RPMI7951 (cell line): ENCODE results near the gene PARL. TPM values are rescaled to one million over a fixed set of nuclear protein-coding genes. Genes with fewer than 3 reads are reported as not detected.
"Not testable (repeated sequence)": the region's sequence is repeated elsewhere in the genome, so short reads cannot be mapped to it uniquely, and the experiment has no call there.

ENCODE experiments used
- DNase-seq: peaks from one replicate; pipeline ENCODE4 v3.0.0-alpha.2; 2012; ENCODE audit warnings: low read depth
- total RNA-seq: library from RNA; depleted of rRNA; stranded (reverse); fragments of >200 nt; shearing (Covaris generic); gene quantifications from 2 replicates; pipeline ENCODE4 v1.2.3, GENCODE V29; 2014; rRNA removed

The PARL gene
- total RNA-seq, 1 experiment from 2014 or later: 39.9 TPM

- no peak for DNase-seq
Measured at GRCh38 chr3:183790700-183791099, 94.0 kb downstream of the PARL start.

- DNase-seq: no peak
Measured at GRCh38 chr3:183789826-183790225, 94.9 kb downstream of the PARL start.

GRCh38 chr3:183784503-183784902 is 100.2 kb downstream of the PARL start:
- not testable (repeated sequence) for DNase-seq

- no peak for DNase-seq
Measured at GRCh38 chr3:183782576-183783276, 102.0 kb downstream of the PARL start.

GRCh38 chr3:183781246-183781645 is 103.4 kb downstream of the PARL start:
- no peak for DNase-seq

- DNase-seq: no peak
Measured at GRCh38 chr3:183779896-183780465, 104.7 kb downstream of the PARL start.

Other genes starting within 250 kb of the PARL start
- 27.5 and 29.0 TPM in 2 replicates for gene KLHL24, start 249.3 kb downstream of the PARL start, total RNA-seq
- 32.0 and 33.2 TPM in 2 replicates for gene YEATS2, start 187.1 kb downstream of the PARL start, total RNA-seq
- gene MAP6D1, start 59.3 kb downstream of the PARL start, total RNA-seq: 1.1 and 2.1 TPM in 2 replicates
- 7.2 and 10.1 TPM in 2 replicates for gene ABCC5, start 133.0 kb upstream of the PARL start, total RNA-seq
- not detected in 2 replicates for gene HTR3D, start 146.9 kb upstream of the PARL start, total RNA-seq
- gene HTR3C, start 168.2 kb upstream of the PARL start, total RNA-seq: not detected in 2 replicates
- gene HTR3E, start 212.2 kb upstream of the PARL start, total RNA-seq: not detected in 2 replicates